Natural killer cell (primary cell): ENCODE measurements around the gene PDLIM7. TPM values are rescaled to one million over a fixed set of nuclear protein-coding genes. Genes with fewer than 3 reads are reported as not detected.

Source experiments
- ATAC-seq, 3 donors: fragments of 150-1000 bp in 2 of 3; fragments of 200-7000 bp in 1 of 3; cut with Tn5 transposase; 1 replicate in 1 of 3; 2 replicates in 2 of 3; pipeline ENCODE4 v1.10.0; 2021; ENCODE audit warnings: mild to moderate bottlenecking in 2 of 3, moderate library complexity in 2 of 3
- DNase-seq, 2 donors: peaks; one replicate each; pipeline versions ENCODE4 v3.0.0 to v3.0.0-alpha.2; 2013 to 2021; ENCODE audit warnings: mixed read lengths in 1 of 2
- H3K27ac ChIP-seq: one replicate; pipeline ENCODE4 v1.5.1; 2013; ENCODE audit warnings: mild to moderate bottlenecking, low read length
- H3K27me3 ChIP-seq: one replicate; pipeline ENCODE4 v1.6.1; 2013; ENCODE audit warnings: low read length; ENCODE audit not compliant: control insufficient read depth, insufficient read depth
- H3K36me3 ChIP-seq: one replicate; pipeline ENCODE4 v1.6.1; 2013; ENCODE audit warnings: low read length; ENCODE audit not compliant: control insufficient read depth, insufficient read depth
- H3K4me1 ChIP-seq: one replicate; pipeline ENCODE4 v1.6.1; 2013; ENCODE audit warnings: low read length; ENCODE audit not compliant: control insufficient read depth, insufficient read depth
- H3K4me3 ChIP-seq: one replicate; pipeline ENCODE4 v1.5.1; 2013; ENCODE audit warnings: low read length
- H3K9me3 ChIP-seq: one replicate; pipeline ENCODE4 v1.6.1; 2013; ENCODE audit warnings: low read length; ENCODE audit not compliant: control insufficient read depth, insufficient read depth
- H3K27ac Mint-ChIP-seq, 2 donors: one replicate each; pipeline ENCODE4 v1.8.0; 2022; ENCODE audit warnings: mild to moderate bottlenecking in 2 of 2, mixed read lengths in 2 of 2, moderate library complexity in 1 of 2
- H3K27me3 Mint-ChIP-seq, 2 donors: one replicate each; pipeline ENCODE4 v1.8.0; 2022; ENCODE audit warnings: low read depth in 2 of 2, mixed read lengths in 2 of 2
- H3K36me3 Mint-ChIP-seq: one replicate; pipeline ENCODE4 v1.8.0; 2022; ENCODE audit warnings: mixed read lengths
- H3K4me1 Mint-ChIP-seq, 2 donors: one replicate each; pipeline ENCODE4 v1.8.0; 2022; ENCODE audit warnings: mixed read lengths in 2 of 2
- H3K4me3 Mint-ChIP-seq: one replicate; pipeline ENCODE4 v1.8.0; 2022; ENCODE audit warnings: mild to moderate bottlenecking, moderate library complexity, mixed read lengths
- H3K9me3 Mint-ChIP-seq, 2 donors: one replicate each; pipeline ENCODE4 v1.8.0; 2022; ENCODE audit warnings: mixed read lengths in 2 of 2
- WGBS: methylation state at CpG from one replicate; pipeline ENCODE4 v1.1.7; 2013; ENCODE audit warnings: missing lambda C conversion rate; ENCODE audit not compliant: insufficient coverage; 5-methylcytosine and 5-hydroxymethylcytosine counted together
- intact Hi-C: fragments of 100-400 bp; cut with micrococcal nuclease; formaldehyde crosslinking; loops from one replicate; pipeline ENCODE4 v1.14.2; 2022
- total RNA-seq, 4 donors: library from RNA; stranded (reverse); fragments of 120-200 nt in 1 of 4; gene quantifications; one replicate each; pipeline versions ENCODE4 v1.2.3 to v1.2.4, GENCODE V29; 2013 to 2022
- TF ChIP-seq, protein P1 (sequence below): fragments of 200-600 bp; IDR thresholded peaks from one replicate; pipeline ENCODE4 v1.8.0; 2022; ENCODE audit warnings: antibody characterized with exemption

Gene PDLIM7
- total RNA-seq, 3 donors from 2014 or later (not counting 1 experiment from before 2014, with no cell fraction given): 9.7 to 58.7 (median 14.7) TPM

DNA sequence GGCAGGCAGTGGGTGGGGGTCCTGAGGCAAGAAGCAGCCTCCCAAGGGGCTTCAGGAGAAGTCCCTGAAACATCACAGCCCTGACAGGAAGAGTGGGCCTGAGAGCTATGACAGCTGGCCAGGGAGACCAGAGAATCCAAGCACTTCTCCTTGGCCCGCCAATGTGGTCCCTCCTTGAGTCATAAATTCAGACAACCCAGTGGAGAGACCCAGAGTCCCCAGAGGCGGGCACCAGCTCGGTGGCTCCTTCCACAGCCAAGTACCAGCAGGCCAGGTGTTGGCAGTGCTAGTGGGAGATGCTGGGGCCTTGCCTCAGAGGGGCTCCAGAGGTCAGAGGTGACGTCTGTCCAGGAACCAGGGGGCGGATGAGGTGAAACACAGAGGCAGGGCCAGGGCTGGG, 13.8 kb upstream of the PDLIM7 start:
- intact Hi-C loops: no loop called here

DNA sequence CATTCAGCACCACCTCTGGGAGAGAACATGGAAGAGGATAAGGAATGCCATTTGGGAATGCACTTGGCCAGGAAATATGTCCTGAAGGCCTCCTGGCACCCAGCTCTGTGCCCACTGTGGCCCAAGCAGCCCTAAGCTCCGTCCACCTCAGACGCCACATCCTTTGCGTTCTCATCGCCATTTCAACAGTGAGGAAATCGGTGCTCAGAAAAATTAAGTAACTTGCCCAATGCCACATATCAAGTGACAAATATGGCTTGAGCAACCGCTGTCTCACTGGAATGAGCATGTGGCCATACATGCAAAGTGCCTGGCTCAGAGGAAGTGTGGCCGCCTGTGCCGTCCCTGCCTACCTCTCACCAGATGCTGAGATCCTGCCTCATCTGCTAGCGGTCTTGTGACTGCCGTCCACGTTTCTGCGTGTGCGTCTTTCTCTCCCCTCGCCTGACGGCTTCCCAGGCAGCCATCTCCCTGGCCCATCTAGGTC, 13.2 kb upstream of the PDLIM7 start:
- H3K4me3 Mint-ChIP-seq: no peak overlapping the region
- DNase-seq: no peak
- Histone ChIP-seq H3K4me3 (no peak overlapping the region), H3K27ac (peak overlapping the region; percentile 81), H3K4me1 (peaks cover 44% of the 10 kb centered on the region), H3K36me3 (peaks cover 43% of the 10 kb centered on the region), H3K9me3 (no peaks in the 10 kb centered on the region), H3K27me3 (no peaks in the 10 kb centered on the region)
- WGBS: 71% methylated on average over 15 of the region's 15 CpGs
- intact Hi-C loops: no loop called here
- TF ChIP-seq, protein P1, sequence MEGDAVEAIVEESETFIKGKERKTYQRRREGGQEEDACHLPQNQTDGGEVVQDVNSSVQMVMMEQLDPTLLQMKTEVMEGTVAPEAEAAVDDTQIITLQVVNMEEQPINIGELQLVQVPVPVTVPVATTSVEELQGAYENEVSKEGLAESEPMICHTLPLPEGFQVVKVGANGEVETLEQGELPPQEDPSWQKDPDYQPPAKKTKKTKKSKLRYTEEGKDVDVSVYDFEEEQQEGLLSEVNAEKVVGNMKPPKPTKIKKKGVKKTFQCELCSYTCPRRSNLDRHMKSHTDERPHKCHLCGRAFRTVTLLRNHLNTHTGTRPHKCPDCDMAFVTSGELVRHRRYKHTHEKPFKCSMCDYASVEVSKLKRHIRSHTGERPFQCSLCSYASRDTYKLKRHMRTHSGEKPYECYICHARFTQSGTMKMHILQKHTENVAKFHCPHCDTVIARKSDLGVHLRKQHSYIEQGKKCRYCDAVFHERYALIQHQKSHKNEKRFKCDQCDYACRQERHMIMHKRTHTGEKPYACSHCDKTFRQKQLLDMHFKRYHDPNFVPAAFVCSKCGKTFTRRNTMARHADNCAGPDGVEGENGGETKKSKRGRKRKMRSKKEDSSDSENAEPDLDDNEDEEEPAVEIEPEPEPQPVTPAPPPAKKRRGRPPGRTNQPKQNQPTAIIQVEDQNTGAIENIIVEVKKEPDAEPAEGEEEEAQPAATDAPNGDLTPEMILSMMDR: no peak
- peak in 2 of 3 donors; percentile 45 to 79 for ATAC-seq
- peaks cover 0 to 6% of the 10 kb centered on the region in 2 donors for H3K27me3 Mint-ChIP-seq
- H3K9me3 Mint-ChIP-seq: no peaks in the 10 kb centered on the region
- H3K27ac Mint-ChIP-seq: peak overlapping the region in 1 of 2 donors; percentile 14
- H3K4me1 Mint-ChIP-seq: peaks cover 13 to 29% of the 10 kb centered on the region in 2 donors
- H3K36me3 Mint-ChIP-seq: no peaks in the 10 kb centered on the region

More for the DNA sequence above, 13.8 kb upstream of the PDLIM7 start:
- H3K36me3 ChIP-seq: peaks cover 44% of the 10 kb centered on the region
- no peaks in the 10 kb centered on the region for H3K9me3 Mint-ChIP-seq
- H3K4me3 Mint-ChIP-seq: no peak overlapping the region
- 82% methylated on average over 5 of the region's 5 CpGs for WGBS
- DNase-seq (no peak), ATAC-seq (no peak)
- peak overlapping the region; percentile 81 for H3K27ac ChIP-seq
- peaks cover 50% of the 10 kb centered on the region for H3K4me1 ChIP-seq
- H3K9me3 ChIP-seq: no peaks in the 10 kb centered on the region
- no peaks in the 10 kb centered on the region for H3K27me3 ChIP-seq
- H3K4me1 Mint-ChIP-seq: peaks cover 19 to 35% of the 10 kb centered on the region in 2 donors
- H3K27ac Mint-ChIP-seq: no peak overlapping the region
- no peak overlapping the region for H3K4me3 ChIP-seq
- peaks cover 0 to 6% of the 10 kb centered on the region in 2 donors for H3K27me3 Mint-ChIP-seq
- TF ChIP-seq, protein P1: no peak
- no peaks in the 10 kb centered on the region for H3K36me3 Mint-ChIP-seq

DNA sequence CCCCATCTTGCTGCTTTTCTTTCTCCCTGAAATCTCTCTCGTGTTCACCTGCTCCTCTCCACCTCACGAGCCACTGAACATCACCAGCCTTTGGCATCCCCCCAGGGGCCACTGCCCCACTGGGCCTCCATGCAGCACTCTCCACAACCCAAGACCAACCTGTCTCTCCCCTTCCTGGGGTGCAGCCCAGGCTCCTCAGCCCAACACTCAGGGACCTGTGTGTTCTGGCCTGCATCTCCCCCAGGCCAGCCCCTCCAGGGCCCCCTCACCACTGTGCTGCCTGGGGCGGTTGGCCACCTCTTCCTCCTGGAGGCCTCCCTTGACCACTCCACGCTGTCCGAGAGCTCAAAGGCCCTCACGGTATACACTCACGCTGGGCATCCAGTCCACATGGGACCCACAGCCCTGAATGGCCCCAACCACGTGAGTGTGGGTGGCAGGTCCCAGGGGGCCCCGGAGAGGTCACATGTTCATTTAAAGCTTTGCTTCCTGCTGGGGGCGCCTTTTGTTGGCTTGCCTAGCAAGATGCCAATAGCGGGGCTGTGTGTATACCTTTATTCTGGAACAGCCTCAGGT, 12.7 kb upstream of the PDLIM7 start:
- 53% methylated on average over 11 of the region's 11 CpGs for WGBS
- DNase-seq (no peak), ATAC-seq (peak in 1 of 3 donors; percentile 7)
- Histone ChIP-seq H3K27me3 (no peaks in the 10 kb centered on the region), H3K9me3 (no peaks in the 10 kb centered on the region), H3K4me3 (peak overlapping the region; percentile 37), H3K36me3 (peaks cover 38% of the 10 kb centered on the region), H3K4me1 (peaks cover 42% of the 10 kb centered on the region), H3K27ac (peak overlapping the region; percentile 81)
- H3K27ac Mint-ChIP-seq: peak overlapping the region in 1 of 2 donors; percentile 82
- H3K36me3 Mint-ChIP-seq: no peaks in the 10 kb centered on the region
- TF ChIP-seq, protein P1: no peak
- no peaks in the 10 kb centered on the region for H3K9me3 Mint-ChIP-seq
- peaks cover 0 to 6% of the 10 kb centered on the region in 2 donors for H3K27me3 Mint-ChIP-seq
- H3K4me3 Mint-ChIP-seq: no peak overlapping the region
- peaks cover 8 to 27% of the 10 kb centered on the region in 2 donors for H3K4me1 Mint-ChIP-seq
- intact Hi-C loops: no loop called here
